Activated CD8-positive, alpha-beta memory T cell treated with anti-CD3 and anti-CD28 coated beads for 4 hours (primary cell): ENCODE data around the gene IGLL1.
"Not testable (repeated sequence)": the region's sequence is repeated elsewhere in the genome, so short reads cannot be mapped to it uniquely, and the experiment has no call there.

ENCODE experiments used
- DNase-seq, 2 donors: peaks; one replicate each; pipeline ENCODE4 v3.0.0-alpha.2; 2020; ENCODE audit warnings: low read depth in 2 of 2

Gene IGLL1

GRCh38 chr22:23591201-23591791 lies 11.2 kb upstream of the IGLL1 start:
- DNase-seq, result peak; percentile 14 to 20

GRCh38 chr22:23583836-23584235 lies 3.7 kb upstream of the IGLL1 start:
- no peak for DNase-seq

- DNase-seq, result no peak
Observed at GRCh38 chr22:23583153-23583552, 3.1 kb upstream of the IGLL1 start.

- DNase-seq, result no peak
Observed at GRCh38 chr22:23581260-23581650, 1.2 kb upstream of the IGLL1 start.

- DNase-seq, result no peak
Observed at GRCh38 chr22:23580576-23581259, 628 bp upstream of the IGLL1 start.

- no peak for DNase-seq
Observed at GRCh38 chr22:23579280-23579679, 810 bp downstream of the IGLL1 start.

- DNase-seq, result no peak
Observed at GRCh38 chr22:23578306-23578705, 1.8 kb downstream of the IGLL1 start.

GRCh38 chr22:23576681-23577080 lies 3.4 kb downstream of the IGLL1 start:
- no peak for DNase-seq

GRCh38 chr22:23575601-23576000 lies 4.5 kb downstream of the IGLL1 start:
- DNase-seq, result no peak

- no peak for DNase-seq
Observed at GRCh38 chr22:23574877-23575276, 5.2 kb downstream of the IGLL1 start.

- DNase-seq, result no peak
Observed at GRCh38 chr22:23574371-23574811, 5.7 kb downstream of the IGLL1 start.

GRCh38 chr22:23573701-23574235 lies 6.3 kb downstream of the IGLL1 start:
- not testable (repeated sequence) for DNase-seq

GRCh38 chr22:23573106-23573505 lies 7.0 kb downstream of the IGLL1 start:
- DNase-seq, result not testable (repeated sequence)

GRCh38 chr22:23571486-23571885 lies 8.6 kb downstream of the IGLL1 start:
- DNase-seq, result no peak

- no peak for DNase-seq
Observed at GRCh38 chr22:23570681-23571080, 9.4 kb downstream of the IGLL1 start.

GRCh38 chr22:23569716-23570115 lies 10.4 kb downstream of the IGLL1 start:
- no peak for DNase-seq

GRCh38 chr22:23569291-23569690 lies 10.8 kb downstream of the IGLL1 start:
- DNase-seq, result no peak

- no peak for DNase-seq
Observed at GRCh38 chr22:23566705-23567475, 13.2 kb downstream of the IGLL1 start.

GRCh38 chr22:23565915-23566704 lies 14.0 kb downstream of the IGLL1 start:
- DNase-seq, result no peak

GRCh38 chr22:23565305-23565914 lies 14.7 kb downstream of the IGLL1 start:
- no peak for DNase-seq

- no peak for DNase-seq
Observed at GRCh38 chr22:23564276-23564675, 15.8 kb downstream of the IGLL1 start.
